B cell (primary cell): ENCODE data around the gene SLC24A4. TPM values are rescaled to one million over a fixed set of nuclear protein-coding genes. Genes with fewer than 3 reads are reported as not detected.

Source experiments
- ATAC-seq: fragments of 200-7000 bp; cut with Tn5 transposase; one replicate; pipeline ENCODE4 v1.10.0; 2021; ENCODE audit warnings: low read depth, mild to moderate bottlenecking, moderate number of reproducible peaks, moderate library complexity
- CTCF ChIA-PET: fragments of 350-600 bp; sonication (Branson Sonifier 250); formaldehyde crosslinking; loops from one replicate; lab custom pipeline; 2021; ENCODE audit warnings: antibody characterized with exemption, inconsistent platforms; lab: Charles Lee
- POLR2A ChIA-PET: fragments of 350-600 bp; sonication (Branson Sonifier 250); formaldehyde crosslinking; loops from one replicate; lab custom pipeline; 2021; ENCODE audit warnings: antibody characterized with exemption; lab: Charles Lee
- DNase-seq: peaks from one replicate; pipeline ENCODE4 v3.0.0; 2013
- H2AFZ ChIP-seq: 2 replicates; pipeline ENCODE4 v1.6.1; 2012; ENCODE audit warnings: mild to moderate bottlenecking, low read depth, low read length; ENCODE audit not compliant: insufficient read depth, poor library complexity, severe bottlenecking
- H3K27ac ChIP-seq, 2 donors: 1 replicate in 1 of 2; 2 replicates in 1 of 2; pipeline ENCODE4 v1.5.1; 2012 to 2013; ENCODE audit warnings: low read length in 2 of 2, mild to moderate bottlenecking in 2 of 2, moderate library complexity in 1 of 2
- H3K27me3 ChIP-seq, 4 experiments: fragments of 200-600 bp in 1 of 4; sonication (generic) in 1 of 4; replicated peaks in 1 of 4; 1 replicate in 2 of 4; 2 replicates in 2 of 4; pipeline versions ENCODE4 v1.6.1 to v1.7.0; 2013 to 2016; ENCODE audit warnings: low read length in 3 of 4, mild to moderate bottlenecking in 2 of 4, mixed read lengths in 1 of 4, moderate library complexity in 1 of 4; ENCODE audit not compliant: insufficient read depth in 4 of 4, control insufficient read depth in 3 of 4; ENCODE audit errors: control extremely low read depth in 1 of 4
- H3K36me3 ChIP-seq, 2 experiments: replicated peaks in 1 of 2; 1 replicate in 1 of 2; 2 replicates in 1 of 2; pipeline versions ENCODE4 v1.6.1 to v1.7.1; 2013; ENCODE audit warnings: low read length in 1 of 2; ENCODE audit not compliant: insufficient read depth in 2 of 2, control insufficient read depth in 1 of 2; ENCODE audit errors: control extremely low read depth in 1 of 2, extremely low read depth in 1 of 2
- H3K4me1 ChIP-seq, 2 donors: fragments of 200-600 bp in 1 of 2; sonication (generic) in 1 of 2; 1 replicate in 1 of 2; 2 replicates in 1 of 2; pipeline versions ENCODE4 v1.5.1 to v1.6.1; 2013 to 2017; ENCODE audit warnings: low read length in 2 of 2; ENCODE audit not compliant: control insufficient read depth in 2 of 2, insufficient read depth in 2 of 2
- H3K4me2 ChIP-seq: replicated peaks from 2 replicates; pipeline ENCODE3; 2012; ENCODE audit warnings: mild to moderate bottlenecking, low read depth, low read length; ENCODE audit not compliant: poor library complexity, severe bottlenecking
- H3K4me3 ChIP-seq, 5 experiments: fragments of 200-600 bp in 1 of 5; sonication (generic) in 1 of 5; 1 replicate in 3 of 5; 2 replicates in 2 of 5; pipeline versions ENCODE4 v1.5.1 to v1.7.0; 2011 to 2016; ENCODE audit warnings: low read length in 4 of 5, mild to moderate bottlenecking in 4 of 5, low read depth in 2 of 5, control low read depth in 1 of 5, moderate library complexity in 1 of 5; ENCODE audit not compliant: insufficient read depth in 1 of 5; ENCODE audit errors: control extremely low read depth in 1 of 5, extremely low read depth in 1 of 5
- H3K79me2 ChIP-seq: fragments of 200-600 bp; sonication (generic); one replicate; pipeline ENCODE4 v1.6.0; 2016; ENCODE audit warnings: low read length; ENCODE audit not compliant: control insufficient read depth, insufficient read depth
- H3K9ac ChIP-seq: fragments of 200-600 bp; sonication (generic); 2 replicates; pipeline ENCODE4 v1.6.1; 2017; ENCODE audit warnings: mild to moderate bottlenecking, low read length, moderate library complexity
- H3K9me3 ChIP-seq, 3 donors: one replicate each; pipeline versions ENCODE4 v1.6.1 to v1.7.1; 2013; ENCODE audit warnings: low read length in 2 of 3; ENCODE audit not compliant: control insufficient read depth in 2 of 3, insufficient read depth in 1 of 3; ENCODE audit errors: control extremely low read depth in 1 of 3
- H4K20me1 ChIP-seq: 2 replicates; pipeline ENCODE4 v1.6.0; 2012; ENCODE audit warnings: mild to moderate bottlenecking, low read length; ENCODE audit not compliant: insufficient read depth, control insufficient read depth, poor library complexity, severe bottlenecking
- H3K27ac Mint-ChIP-seq: one replicate; pipeline ENCODE4 v1.8.0; 2021; ENCODE audit warnings: mixed read lengths
- H3K27me3 Mint-ChIP-seq: one replicate; pipeline ENCODE4 v1.8.0; 2021; ENCODE audit warnings: mixed read lengths
- H3K4me1 Mint-ChIP-seq: one replicate; pipeline ENCODE4 v1.8.0; 2021; ENCODE audit warnings: mixed read lengths
- H3K4me3 Mint-ChIP-seq: one replicate; pipeline ENCODE4 v1.8.0; 2021; ENCODE audit warnings: mixed read lengths
- H3K9me3 Mint-ChIP-seq: one replicate; pipeline ENCODE4 v1.8.0; 2022; ENCODE audit warnings: mixed read lengths; ENCODE audit not compliant: insufficient read depth
- EZH2 ChIP-seq: IDR thresholded peaks from 2 replicates; pipeline ENCODE4 v1.6.1; 2012; ENCODE audit warnings: borderline replicate concordance, low read depth, mild to moderate bottlenecking, moderate library complexity, low read length; ENCODE audit not compliant: insufficient read depth, poor library complexity, severe bottlenecking
- WGBS: methylation state at CpG from one replicate; pipeline ENCODE4 v1.1.5; 2013; ENCODE audit warnings: missing lambda C conversion rate; ENCODE audit not compliant: insufficient coverage; 5-methylcytosine and 5-hydroxymethylcytosine counted together
- intact Hi-C: fragments of 100-400 bp; cut with micrococcal nuclease; formaldehyde crosslinking; loops from one replicate; pipeline ENCODE4 v1.10.0; 2022
- polyA plus RNA-seq: library from polyadenylated mRNA; depleted of rRNA; stranded (reverse); fragments of >200 nt; gene quantifications from 2 replicates; pipeline ENCODE4 v1.2.3, GENCODE V29; 2012
- total RNA-seq, 2 donors: library from RNA; stranded (reverse); fragments of 120-200 nt in 1 of 2; gene quantifications; 1 replicate in 1 of 2; 2 replicates in 1 of 2; pipeline versions ENCODE4 v1.2.3 to v1.2.4, GENCODE V29; 2013 to 2022
- TF ChIP-seq, protein P1 (sequence below): fragments of 200-600 bp; IDR thresholded peaks from one replicate; pipeline ENCODE4 v1.8.0; 2022; ENCODE audit warnings: antibody characterized with exemption, mild to moderate bottlenecking

Gene SLC24A4
- total and polyA plus RNA-seq, 2 donors (not counting 1 experiment from before 2014, with no cell fraction given), result 0.19 TPM; not detected in 1

DNA sequence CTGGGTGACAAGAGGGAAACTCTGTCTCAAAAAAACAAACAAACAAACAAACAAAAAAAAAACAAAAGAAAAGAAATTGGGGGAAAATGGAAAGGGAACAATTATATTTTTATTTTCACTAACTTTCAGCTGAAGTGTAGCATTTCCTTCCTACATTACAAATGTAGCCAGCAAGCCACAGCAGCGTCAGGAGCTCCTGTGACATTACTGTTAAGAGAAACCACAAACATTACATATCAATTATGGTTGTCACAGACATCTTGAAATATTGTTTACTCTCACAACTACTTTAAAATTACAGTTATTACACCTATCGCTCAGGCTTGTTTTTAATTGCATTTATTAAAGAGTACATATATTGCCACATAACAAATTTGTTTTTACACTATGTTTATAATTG, 49.8 kb upstream of the SLC24A4 start:
- no peaks in the 10 kb centered on the region for H3K79me2 ChIP-seq
- no CpG with 5 or more reads among the region's 2 CpGs for WGBS
- intact Hi-C loops, result no loop called here
- ATAC-seq (no peak), DNase-seq (no peak)
- no peak overlapping the region for H3K9ac ChIP-seq
- peaks cover 47% of the 10 kb centered on the region for H3K27me3 Mint-ChIP-seq
- peaks cover 0 to 13% (median under 1%) of the 10 kb centered on the region in 4 experiments for H3K27me3 ChIP-seq
- H3K27ac ChIP-seq, result no peak overlapping the region
- CTCF ChIA-PET, result no interaction called here
- H3K9me3 ChIP-seq, result no peaks in the 10 kb centered on the region
- H4K20me1 ChIP-seq, result no peaks in the 10 kb centered on the region
- no peaks in the 10 kb centered on the region for H3K9me3 Mint-ChIP-seq
- TF ChIP-seq, protein P1, sequence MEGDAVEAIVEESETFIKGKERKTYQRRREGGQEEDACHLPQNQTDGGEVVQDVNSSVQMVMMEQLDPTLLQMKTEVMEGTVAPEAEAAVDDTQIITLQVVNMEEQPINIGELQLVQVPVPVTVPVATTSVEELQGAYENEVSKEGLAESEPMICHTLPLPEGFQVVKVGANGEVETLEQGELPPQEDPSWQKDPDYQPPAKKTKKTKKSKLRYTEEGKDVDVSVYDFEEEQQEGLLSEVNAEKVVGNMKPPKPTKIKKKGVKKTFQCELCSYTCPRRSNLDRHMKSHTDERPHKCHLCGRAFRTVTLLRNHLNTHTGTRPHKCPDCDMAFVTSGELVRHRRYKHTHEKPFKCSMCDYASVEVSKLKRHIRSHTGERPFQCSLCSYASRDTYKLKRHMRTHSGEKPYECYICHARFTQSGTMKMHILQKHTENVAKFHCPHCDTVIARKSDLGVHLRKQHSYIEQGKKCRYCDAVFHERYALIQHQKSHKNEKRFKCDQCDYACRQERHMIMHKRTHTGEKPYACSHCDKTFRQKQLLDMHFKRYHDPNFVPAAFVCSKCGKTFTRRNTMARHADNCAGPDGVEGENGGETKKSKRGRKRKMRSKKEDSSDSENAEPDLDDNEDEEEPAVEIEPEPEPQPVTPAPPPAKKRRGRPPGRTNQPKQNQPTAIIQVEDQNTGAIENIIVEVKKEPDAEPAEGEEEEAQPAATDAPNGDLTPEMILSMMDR, result no peak
- no peak for TF ChIP-seq EZH2
- no peaks in the 10 kb centered on the region for H3K4me1 ChIP-seq
- POLR2A ChIA-PET, result no interaction called here
- no peak overlapping the region for H3K4me3 ChIP-seq
- H3K36me3 ChIP-seq, result no peaks in the 10 kb centered on the region
- H2AFZ ChIP-seq, result no peak overlapping the region
- H3K4me1 Mint-ChIP-seq, result no peaks in the 10 kb centered on the region
- H3K4me3 Mint-ChIP-seq, result no peak overlapping the region
- H3K27ac Mint-ChIP-seq, result no peak overlapping the region
- H3K4me2 ChIP-seq, result no peak overlapping the region

DNA sequence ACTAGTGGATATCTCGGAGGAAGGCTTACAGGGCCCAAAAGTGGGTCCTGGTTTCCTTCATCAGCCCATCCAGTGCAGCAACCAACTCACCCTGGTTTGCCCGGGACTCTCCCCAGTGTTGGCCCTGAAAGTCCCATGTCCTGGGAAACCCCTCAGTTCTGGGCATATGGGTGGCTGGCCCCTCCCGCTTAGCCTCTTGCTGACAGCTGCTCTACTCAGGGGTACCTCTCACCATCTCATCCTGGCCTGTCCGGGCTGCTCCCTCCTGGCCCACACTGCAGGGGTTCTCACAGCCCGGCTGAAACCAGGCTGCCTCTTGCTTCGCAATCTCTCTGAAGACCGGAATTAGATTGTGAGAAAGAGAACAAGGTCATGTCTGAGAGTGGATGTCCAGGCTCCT, 48.9 kb upstream of the SLC24A4 start:
- intact Hi-C loops, result no loop called here
- Mint-ChIP-seq H3K4me3 (no peak overlapping the region), H3K4me1 (no peaks in the 10 kb centered on the region), H3K27ac (no peak overlapping the region), H3K9me3 (no peaks in the 10 kb centered on the region), H3K27me3 (peaks cover 45% of the 10 kb centered on the region)
- Histone ChIP-seq H3K27ac (no peak overlapping the region), H3K4me3 (no peak overlapping the region), H3K4me1 (no peaks in the 10 kb centered on the region), H2AFZ (no peak overlapping the region), H3K36me3 (no peaks in the 10 kb centered on the region), H4K20me1 (no peaks in the 10 kb centered on the region), H3K9me3 (no peaks in the 10 kb centered on the region), H3K27me3 (peaks cover 0 to 13% (median under 1%) of the 10 kb centered on the region in 4 experiments), H3K4me2 (no peak overlapping the region), H3K79me2 (no peaks in the 10 kb centered on the region), H3K9ac (no peak overlapping the region)
- POLR2A ChIA-PET, result no interaction called here
- DNase-seq (no peak), ATAC-seq (no peak)
- no peak for TF ChIP-seq EZH2
- TF ChIP-seq, protein P1, result no peak
- CTCF ChIA-PET, result no interaction called here
- WGBS, result 92% methylated on average over 7 of the region's 7 CpGs
